Endothelial cell of umbilical vein (primary cell): Measurements from ENCODE around the gene SERTAD1. TPM values are rescaled to one million over a fixed set of nuclear protein-coding genes. Genes with fewer than 3 reads are reported as not detected.

Experiments used
- BruUV-seq: library from RNA; stranded (reverse); fragments of 400-500 nt; replicated peaks from 2 replicates; lab custom pipeline; 2021; lab: Mats Ljungman, UMichigan
- CTCF ChIA-PET: fragments of 300-600, 350-600 bp; sonication (Branson Sonifier 250); formaldehyde crosslinking; loops from one replicate; lab custom pipeline; 2021; ENCODE audit warnings: antibody characterized with exemption, inconsistent platforms; lab: Charles Lee
- POLR2A ChIA-PET: fragments of 300-600, 350-600 bp; sonication (Branson Sonifier 250); formaldehyde crosslinking; loops from one replicate; lab custom pipeline; 2021; ENCODE audit warnings: antibody characterized with exemption, inconsistent platforms; lab: Charles Lee
- DNase-seq: peaks from one replicate; pipeline ENCODE4 v3.0.0-alpha.2; 2011; ENCODE audit warnings: low read depth, low spot score
- FAIRE-seq: peaks from 2 replicates; lab custom pipeline; 2011; peaks lifted over from hg19 to GRCh38; lab: Jason Lieb, UNC
- H2AFZ ChIP-seq: 2 replicates; pipeline ENCODE4 v1.6.0; 2012; ENCODE audit warnings: low read depth, low read length, control low read depth, inconsistent platforms
- H3K27ac ChIP-seq: 2 replicates; pipeline ENCODE4 v1.5.1; 2011; ENCODE audit warnings: low read depth, mild to moderate bottlenecking, control low read depth, low read length, moderate library complexity; ENCODE audit not compliant: insufficient read depth
- H3K27me3 ChIP-seq, 2 experiments: 2 replicates each; pipeline versions ENCODE4 v1.6.0 to v1.6.1; 2011; ENCODE audit warnings: low read length in 2 of 2, mixed read lengths in 1 of 2; ENCODE audit not compliant: control insufficient read depth in 2 of 2, insufficient read depth in 2 of 2
- H3K36me3 ChIP-seq, 2 experiments: 2 replicates in 1 of 2; 3 replicates in 1 of 2; pipeline ENCODE4 v1.5.1; 2011; ENCODE audit warnings: low read length in 2 of 2, mild to moderate bottlenecking in 1 of 2, moderate library complexity in 1 of 2; ENCODE audit not compliant: control insufficient read depth in 2 of 2, insufficient read depth in 2 of 2; ENCODE audit errors: extremely low read depth in 1 of 2
- H3K4me1 ChIP-seq: 3 replicates; pipeline ENCODE4 v1.5.1; 2011; ENCODE audit warnings: mild to moderate bottlenecking, low read length; ENCODE audit not compliant: control insufficient read depth, insufficient read depth; ENCODE audit errors: extremely low read depth
- H3K4me2 ChIP-seq: 2 replicates; pipeline ENCODE4 v1.6.1; 2011; ENCODE audit warnings: low read length, control low read depth, mixed read lengths; ENCODE audit not compliant: insufficient read depth
- H3K4me3 ChIP-seq, 3 experiments: fragments of 200-600 bp in 1 of 3; sonication (generic), shearing (Covaris generic) in 1 of 3; replicated peaks in 1 of 3; 2 replicates each; pipeline ENCODE4 v1.5.1; 2011 to 2016; ENCODE audit warnings: control low read depth in 3 of 3, low read length in 3 of 3, mild to moderate bottlenecking in 2 of 3, inconsistent platforms in 1 of 3, low read depth in 1 of 3, moderate library complexity in 1 of 3; ENCODE audit not compliant: insufficient read depth in 1 of 3
- H3K79me2 ChIP-seq: 2 replicates; pipeline ENCODE4 v1.6.0; 2012; ENCODE audit warnings: low read length, inconsistent platforms; ENCODE audit not compliant: control insufficient read depth, insufficient read depth
- H3K9ac ChIP-seq: replicated peaks from 2 replicates; pipeline ENCODE3; 2011; ENCODE audit warnings: low read length, control low read depth; ENCODE audit not compliant: insufficient read depth; ENCODE audit errors: extremely low read depth
- H3K9me1 ChIP-seq: replicated peaks from 3 replicates; pipeline ENCODE4 v1.6.0; 2011; ENCODE audit warnings: mild to moderate bottlenecking, low read length; ENCODE audit not compliant: control insufficient read depth, insufficient read depth; ENCODE audit errors: extremely low read depth
- H3K9me3 ChIP-seq: replicated peaks from 2 replicates; pipeline ENCODE4 v1.5.1; 2012; ENCODE audit warnings: low read length, inconsistent platforms; ENCODE audit not compliant: control insufficient read depth, insufficient read depth
- H4K20me1 ChIP-seq: replicated peaks from 2 replicates; pipeline ENCODE3; 2011; ENCODE audit warnings: mild to moderate bottlenecking, low read length; ENCODE audit not compliant: control insufficient read depth, insufficient read depth; ENCODE audit errors: extremely low read depth
- EZH2 ChIP-seq: IDR thresholded peaks from 2 replicates; pipeline ENCODE4 v1.6.1; 2012; ENCODE audit warnings: borderline replicate concordance, low read depth, mild to moderate bottlenecking, moderate library complexity, low read length, inconsistent platforms; ENCODE audit not compliant: severe bottlenecking
- FOS ChIP-seq: IDR thresholded peaks from 2 replicates; pipeline ENCODE4 v1.6.1; 2011; ENCODE audit warnings: mild to moderate bottlenecking, low read length, moderate library complexity, borderline replicate concordance; ENCODE audit not compliant: insufficient read depth
- JUN ChIP-seq: IDR thresholded peaks from 2 replicates; pipeline ENCODE4 v1.6.1; 2011; ENCODE audit warnings: borderline replicate concordance, low read depth; ENCODE audit not compliant: insufficient read length, insufficient read depth
- MYC ChIP-seq: IDR thresholded peaks from one replicate; pipeline ENCODE4 v1.6.1; 2011; ENCODE audit warnings: mild to moderate bottlenecking, low read depth, low read length
- POLR2A ChIP-seq: IDR thresholded peaks from 2 replicates; pipeline ENCODE4 v1.6.1; 2012; ENCODE audit warnings: low read depth, mild to moderate bottlenecking, control low read depth, low read length
- POLR2AphosphoS5 ChIP-seq: IDR thresholded peaks from 2 replicates; pipeline ENCODE4 v1.6.1; 2012; ENCODE audit warnings: low read depth, mild to moderate bottlenecking, control low read depth, low read length, moderate library complexity; ENCODE audit not compliant: insufficient read depth
- dilution Hi-C: fragments of 300-500 bp; cut with MboI; formaldehyde crosslinking; loops from one replicate; pipeline ENCODE4 v1.15.0; 2019; ENCODE audit warnings: low sequenced_read_pairs; ENCODE audit not compliant: extremely low pct_ligation_motif_present
- intact Hi-C: fragments of 100-400 bp; cut with micrococcal nuclease; formaldehyde crosslinking; loops from one replicate; pipeline ENCODE4 v1.10.0; 2022
- polyA plus RNA-seq, 4 experiments: library from polyadenylated mRNA; depleted of rRNA in 3 of 4; stranded (reverse) in 3 of 4; unstranded in 1 of 4; fragments of >200 nt; gene quantifications; 2 replicates each; pipeline versions ENCODE4 v1.2.1 to v1.2.3, GENCODE V29; 2011 to 2012; ENCODE audit warnings: missing spikeins in 1 of 4
- total RNA-seq: library from RNA; stranded (reverse); gene quantifications from 2 replicates; pipeline ENCODE4 v1.2.3, GENCODE V29; 2021
- TF ChIP-seq, protein P1 (sequence below): IDR thresholded peaks from 2 replicates; pipeline ENCODE4 v1.6.1; 2011; ENCODE audit not compliant: insufficient read depth, insufficient read length
- TF ChIP-seq, protein P2 (sequence below), 2 donors: IDR thresholded peaks; 1 replicate in 1 of 2; 2 replicates in 1 of 2; pipeline ENCODE4 v1.5.1; 2011; ENCODE audit warnings: low read length in 2 of 2, mild to moderate bottlenecking in 2 of 2, moderate library complexity in 2 of 2, control low read depth in 1 of 2, inconsistent platforms in 1 of 2, low read depth in 1 of 2; ENCODE audit not compliant: insufficient read depth in 1 of 2; ENCODE audit errors: extremely low read depth in 1 of 2

The SERTAD1 gene
- total and polyA plus RNA-seq, 2 donors (not counting 3 experiments of a cell fraction or from before 2014, with no cell fraction given) = 8.8 to 15.3 TPM

DNA sequence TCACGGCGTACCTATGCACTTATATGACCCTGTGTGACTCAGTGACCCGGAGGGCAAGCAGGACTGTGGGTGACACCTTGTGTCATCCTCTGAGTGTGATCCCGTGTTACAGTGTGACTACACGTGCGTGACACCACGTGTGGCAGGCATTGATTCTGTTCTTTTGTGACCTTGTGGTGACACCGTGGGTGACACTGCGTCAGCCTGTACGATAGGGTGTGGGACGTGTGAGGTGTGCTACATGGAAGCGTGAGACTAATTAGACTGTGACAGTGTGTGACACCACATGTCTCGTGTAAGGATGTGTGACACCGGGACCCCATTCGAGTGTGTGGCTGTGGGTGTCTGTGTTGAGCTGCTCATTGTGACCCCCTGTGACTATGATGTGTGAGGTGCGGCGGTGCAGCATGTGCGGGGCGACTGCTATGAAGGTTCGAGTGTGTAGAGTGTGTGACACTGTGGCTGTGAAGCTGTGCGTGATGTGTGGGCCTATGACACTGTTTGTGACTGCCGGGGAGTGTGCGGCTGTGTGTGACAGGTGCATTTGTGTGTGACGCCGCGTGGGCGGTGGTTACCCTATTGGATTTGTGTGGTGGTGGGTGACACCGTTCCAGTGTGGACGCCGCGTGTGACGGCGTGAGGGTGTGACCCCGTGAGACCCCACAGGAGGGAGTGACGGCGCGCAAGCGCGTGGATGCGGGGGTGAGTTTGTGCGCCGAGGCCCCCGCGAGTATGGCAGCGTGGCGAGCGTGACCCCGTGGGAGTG lies 40.6 kb upstream of the SERTAD1 start:
- no peak for DNase-seq

DNA sequence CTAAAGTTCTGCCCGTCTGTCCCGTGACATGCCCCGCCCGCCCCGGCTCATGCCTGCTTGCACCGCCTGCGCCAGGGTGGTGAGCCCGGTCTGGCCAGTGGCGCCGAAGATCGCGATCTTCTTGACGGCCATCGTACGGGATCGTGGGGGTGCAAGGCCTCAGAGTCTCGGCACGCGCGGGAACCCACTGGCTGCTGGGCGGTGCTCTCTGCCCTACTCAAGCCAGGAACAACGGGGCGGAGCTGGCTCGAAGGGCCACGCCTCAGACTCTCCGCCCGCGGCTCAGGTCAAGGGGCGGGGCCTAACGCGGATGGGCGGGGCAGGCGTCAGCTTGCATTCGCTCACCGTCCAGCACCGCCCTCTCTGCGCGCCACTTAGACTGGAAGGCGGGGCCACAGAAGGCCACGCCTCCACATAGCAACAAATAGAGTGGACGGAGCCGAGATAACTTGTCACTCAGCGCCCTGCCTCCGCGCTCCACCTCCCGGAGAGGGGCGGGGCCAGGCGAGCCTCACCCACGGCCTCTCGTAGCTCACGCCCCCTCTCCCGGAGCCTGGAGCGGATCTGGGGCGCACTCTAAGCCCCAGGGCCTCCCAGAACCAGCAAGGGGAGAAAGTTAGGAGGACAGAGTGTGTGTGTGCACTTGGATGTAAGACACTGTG lies 39.9 kb upstream of the SERTAD1 start, which contains the start of gene BLVRB:
BLVRB (minus strand) TSS at position 189 of the 662 bp plus-strand sequence; CDS start at position 132, 57 bp downstream.
- dilution Hi-C loops = no loop called here
- peak within 1 kb of the TSS; percentile 14 to 69 (median 49) for H3K4me3 ChIP-seq
- H3K9me3 ChIP-seq = no peaks in the 10 kb centered on the region
- H3K36me3 ChIP-seq = no peaks in the 10 kb centered on the region
- H3K4me1 ChIP-seq = peaks cover 14% of the 10 kb centered on the region
- BruUV-seq = no TSS peak
- peak within 1 kb of the TSS; percentile 75 for H2AFZ ChIP-seq
- peak within 1 kb of the TSS; percentile 47 for H3K27ac ChIP-seq
- CTCF ChIA-PET = interaction anchor here (0.6 to 4.4 kb wide), 18 partner anchors 9 to 341 kb away, joined by 3 to 44 read pairs (median 4); partner anchors contain the start of genes LTBP4 and SERTAD1
- H3K9ac ChIP-seq = peak within 1 kb of the TSS; percentile 62
- peak; percentile 97 for FAIRE-seq
- H3K4me2 ChIP-seq = peak within 1 kb of the TSS; percentile 30
- H3K27me3 ChIP-seq = peaks cover 2 to 5% of the 10 kb centered on the region in 2 experiments
- POLR2A ChIA-PET = interaction anchor here (0.6 to 2.4 kb wide), 4 partner anchors 22 to 287 kb away, joined by 3 to 13 read pairs (median 8); partner anchors contain the start of genes SERTAD1 and SERTAD3
- peak; percentile 100 for DNase-seq
- intact Hi-C loops = loop anchor here (1.0 to 5.0 kb wide), 4 partner anchors 57 to 180 kb away; partner anchors contain the start of genes AKT2, C19orf47 and PLD3
- TF ChIP-seq, protein P1, sequence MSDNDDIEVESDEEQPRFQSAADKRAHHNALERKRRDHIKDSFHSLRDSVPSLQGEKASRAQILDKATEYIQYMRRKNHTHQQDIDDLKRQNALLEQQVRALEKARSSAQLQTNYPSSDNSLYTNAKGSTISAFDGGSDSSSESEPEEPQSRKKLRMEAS = peak; percentile 5
- TF ChIP-seq FOS = no peak
- TF ChIP-seq, protein P2, sequence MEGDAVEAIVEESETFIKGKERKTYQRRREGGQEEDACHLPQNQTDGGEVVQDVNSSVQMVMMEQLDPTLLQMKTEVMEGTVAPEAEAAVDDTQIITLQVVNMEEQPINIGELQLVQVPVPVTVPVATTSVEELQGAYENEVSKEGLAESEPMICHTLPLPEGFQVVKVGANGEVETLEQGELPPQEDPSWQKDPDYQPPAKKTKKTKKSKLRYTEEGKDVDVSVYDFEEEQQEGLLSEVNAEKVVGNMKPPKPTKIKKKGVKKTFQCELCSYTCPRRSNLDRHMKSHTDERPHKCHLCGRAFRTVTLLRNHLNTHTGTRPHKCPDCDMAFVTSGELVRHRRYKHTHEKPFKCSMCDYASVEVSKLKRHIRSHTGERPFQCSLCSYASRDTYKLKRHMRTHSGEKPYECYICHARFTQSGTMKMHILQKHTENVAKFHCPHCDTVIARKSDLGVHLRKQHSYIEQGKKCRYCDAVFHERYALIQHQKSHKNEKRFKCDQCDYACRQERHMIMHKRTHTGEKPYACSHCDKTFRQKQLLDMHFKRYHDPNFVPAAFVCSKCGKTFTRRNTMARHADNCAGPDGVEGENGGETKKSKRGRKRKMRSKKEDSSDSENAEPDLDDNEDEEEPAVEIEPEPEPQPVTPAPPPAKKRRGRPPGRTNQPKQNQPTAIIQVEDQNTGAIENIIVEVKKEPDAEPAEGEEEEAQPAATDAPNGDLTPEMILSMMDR (IDR thresholded peaks at IDR 0.05; ENCODE audit: extremely low read depth in 1 of 2, insufficient read depth in 1 of 2, low read depth in 1 of 2, low read length in 2 of 2) = no peak
- peak; percentile 35 for TF ChIP-seq POLR2AphosphoS5
- TF ChIP-seq JUN = no peak
- TF ChIP-seq EZH2 = no peak
- TF ChIP-seq POLR2A = no peak
- no peak for TF ChIP-seq MYC
- no peaks in the 10 kb centered on the region for H3K9me1 ChIP-seq
- H4K20me1 ChIP-seq = no peaks in the 10 kb centered on the region
- H3K79me2 ChIP-seq = no peaks in the 10 kb centered on the region

More for the DNA sequence above, 40.6 kb upstream of the SERTAD1 start:
- Histone ChIP-seq H3K27ac (no peak overlapping the region), H4K20me1 (no peaks in the 10 kb centered on the region), H3K36me3 (no peaks in the 10 kb centered on the region), H3K9me1 (no peaks in the 10 kb centered on the region), H2AFZ (peak overlapping the region; percentile 33), H3K9me3 (no peaks in the 10 kb centered on the region), H3K9ac (no peak overlapping the region), H3K27me3 (peaks cover 2 to 5% of the 10 kb centered on the region in 2 experiments), H3K4me2 (peak overlapping the region; percentile 22), H3K4me1 (peaks cover 14% of the 10 kb centered on the region), H3K79me2 (no peaks in the 10 kb centered on the region), H3K4me3 (peak overlapping the region in 1 of 3 experiments; percentile 14)
- intact Hi-C loops (loop anchor here (5.0 kb wide), 1 partner anchor 119 kb away; the partner anchor contains the start of genes C19orf47 and PLD3), dilution Hi-C loops (no loop called here)
- CTCF ChIA-PET = interaction anchor here (0.6 to 4.4 kb wide), 15 partner anchors 10 to 168 kb away, joined by 3 to 44 read pairs (median 5); partner anchors contain the start of genes LTBP4 and SERTAD1
- POLR2A ChIA-PET = interaction anchor here (0.9 to 2.4 kb wide), 3 partner anchors 23 to 101 kb away, joined by 4 to 13 read pairs (median 11); partner anchors contain the start of genes SERTAD1 and SERTAD3
- no TSS peak for BruUV-seq
- FAIRE-seq = no peak
- TF ChIP-seq, protein P1 = peak; percentile 76
- TF ChIP-seq POLR2AphosphoS5 (no peak), EZH2 (peak; percentile 70)
